ENCODE measurements around the gene EPDR1.
A peak's percentile ranks its signal among the peaks of the same experiment; 100 is the strongest.

The EPDR1 gene

GRCh38 chr7:37928878-37929277 is 8.4 kb downstream of the EPDR1 start:
- H3K27ac ChIP-seq (ENCODE audit: low read depth in 2 of 2, low read length in 2 of 2) = no peak overlapping the region
- no peaks in the 10 kb centered on the region for H3K9me3 ChIP-seq (ENCODE audit: control insufficient read depth in 2 of 2, low read length in 2 of 2)
- no peaks in the 10 kb centered on the region for H3K27me3 ChIP-seq (ENCODE audit: control insufficient read depth in 2 of 2, insufficient read depth in 2 of 2, low read length in 2 of 2)
- no peaks in the 10 kb centered on the region for H3K4me1 ChIP-seq (ENCODE audit: control insufficient read depth in 2 of 2, insufficient read depth in 2 of 2, low read length in 2 of 2)
- no peak overlapping the region for H3K4me3 ChIP-seq (ENCODE audit: low read length in 2 of 2)
- no peaks in the 10 kb centered on the region for H3K36me3 ChIP-seq (ENCODE audit: control insufficient read depth in 2 of 2, insufficient read depth in 2 of 2, low read length in 2 of 2)
- H3K9ac ChIP-seq (ENCODE audit: low read depth in 1 of 2, low read length in 2 of 2) = no peak overlapping the region

DNA sequence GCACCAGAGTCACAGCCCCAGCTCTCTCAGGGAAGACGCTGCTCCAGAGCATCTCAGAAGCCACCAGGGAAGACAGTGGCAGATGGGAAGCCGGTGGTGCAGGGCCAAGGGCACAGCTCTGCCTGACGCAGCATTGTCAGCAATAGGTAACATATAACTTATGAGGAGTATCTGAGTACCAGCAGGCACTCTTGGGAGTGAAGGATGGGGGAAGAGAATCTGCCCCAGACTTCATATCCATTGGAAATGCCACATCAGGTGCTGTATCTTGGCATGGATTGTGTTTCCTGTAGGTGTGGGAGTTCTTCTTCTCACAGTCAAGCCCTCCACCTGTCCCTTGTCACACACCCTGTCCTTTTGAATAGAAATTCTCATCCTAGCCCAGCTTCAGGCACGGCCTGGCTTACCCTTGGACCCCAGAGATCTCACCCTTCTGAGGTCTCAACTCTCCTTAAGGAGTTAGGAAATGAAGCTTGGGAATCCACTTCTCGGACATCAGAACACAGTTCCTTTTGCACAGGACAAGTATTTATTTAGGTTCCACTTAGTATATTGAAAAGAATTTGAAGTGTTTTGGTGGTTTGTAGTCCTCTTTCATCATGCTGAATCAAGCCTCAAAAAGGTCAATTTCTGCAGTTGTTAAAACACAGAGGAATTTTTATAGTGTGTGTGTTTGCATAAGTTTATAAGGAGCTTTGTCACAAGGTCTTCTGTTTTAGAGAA is 9.9 kb downstream of the EPDR1 start:
- H3K27ac ChIP-seq (ENCODE audit: low read depth in 2 of 2, low read length in 2 of 2) = no peak overlapping the region

DNA sequence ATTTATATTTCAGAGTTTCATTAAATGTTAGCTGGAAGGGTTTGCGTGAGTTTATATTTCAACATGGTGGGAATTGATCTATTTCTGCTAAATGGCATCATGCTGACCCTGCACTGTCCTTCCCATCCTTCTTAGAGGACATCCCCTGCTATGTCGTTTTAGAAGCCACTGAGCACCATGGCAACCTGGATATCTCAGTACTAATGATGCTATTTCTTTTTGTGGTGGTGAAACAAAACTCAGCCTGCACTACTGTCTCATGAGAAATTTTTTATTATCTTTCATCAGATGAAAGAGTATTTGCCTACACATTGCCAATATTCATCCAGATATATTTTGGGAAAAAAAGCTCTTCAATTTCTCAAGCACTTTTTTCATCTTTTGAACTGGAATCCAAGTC is 12.1 kb downstream of the EPDR1 start:
- no peaks in the 10 kb centered on the region for H3K4me1 ChIP-seq (ENCODE audit: control insufficient read depth in 2 of 2, insufficient read depth in 2 of 2, low read length in 2 of 2)
- H3K4me3 ChIP-seq (ENCODE audit: low read length in 2 of 2) = no peak overlapping the region
- no peak overlapping the region for H3K27ac ChIP-seq (ENCODE audit: low read depth in 2 of 2, low read length in 2 of 2)
- no peaks in the 10 kb centered on the region for H3K27me3 ChIP-seq (ENCODE audit: control insufficient read depth in 2 of 2, insufficient read depth in 2 of 2, low read length in 2 of 2)
- peaks cover 0 to 3% of the 10 kb centered on the region in 2 donors for H3K9me3 ChIP-seq (ENCODE audit: control insufficient read depth in 2 of 2, low read length in 2 of 2)
- no peaks in the 10 kb centered on the region for H3K36me3 ChIP-seq (ENCODE audit: control insufficient read depth in 2 of 2, insufficient read depth in 2 of 2, low read length in 2 of 2)
- H3K9ac ChIP-seq (ENCODE audit: low read depth in 1 of 2, low read length in 2 of 2) = no peak overlapping the region

More for the DNA sequence above, 9.9 kb downstream of the EPDR1 start:
- H3K4me1 ChIP-seq (ENCODE audit: control insufficient read depth in 2 of 2, insufficient read depth in 2 of 2, low read length in 2 of 2) = no peaks in the 10 kb centered on the region
- H3K9me3 ChIP-seq (ENCODE audit: control insufficient read depth in 2 of 2, low read length in 2 of 2) = no peaks in the 10 kb centered on the region
- H3K36me3 ChIP-seq (ENCODE audit: control insufficient read depth in 2 of 2, insufficient read depth in 2 of 2, low read length in 2 of 2) = no peaks in the 10 kb centered on the region
- H3K27me3 ChIP-seq (ENCODE audit: control insufficient read depth in 2 of 2, insufficient read depth in 2 of 2, low read length in 2 of 2) = no peaks in the 10 kb centered on the region
- H3K4me3 ChIP-seq (ENCODE audit: low read length in 2 of 2) = no peak overlapping the region
- H3K9ac ChIP-seq (ENCODE audit: low read depth in 1 of 2, low read length in 2 of 2) = no peak overlapping the region

DNA sequence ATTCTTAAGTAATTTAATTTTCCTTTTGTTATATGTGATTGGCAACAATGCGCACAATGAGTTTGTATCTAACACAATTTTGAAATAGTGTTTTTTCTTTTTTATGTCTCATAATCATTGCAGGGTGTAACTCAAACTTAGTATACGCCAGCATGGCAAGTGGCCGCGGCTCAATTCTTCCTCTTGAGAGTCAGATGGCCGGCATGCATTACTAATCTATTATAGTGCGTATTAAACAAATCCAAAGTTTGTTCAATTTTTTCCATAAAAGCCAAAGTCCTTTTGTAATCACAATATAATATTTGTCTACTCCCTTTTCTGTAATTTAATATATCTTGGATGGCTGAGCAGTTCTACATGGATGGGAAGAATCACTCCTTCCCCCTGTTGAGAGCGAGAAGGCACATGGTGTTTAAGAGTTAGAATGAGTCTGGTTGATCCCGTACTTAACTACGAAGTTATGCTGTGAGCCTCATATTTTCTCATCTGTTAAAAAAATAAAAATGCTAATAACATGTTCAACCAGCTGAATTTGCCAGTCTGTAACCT is 12.7 kb downstream of the EPDR1 start:
- H3K9ac ChIP-seq (ENCODE audit: low read depth in 1 of 2, low read length in 2 of 2) = no peak overlapping the region
- no peak overlapping the region for H3K4me3 ChIP-seq (ENCODE audit: low read length in 2 of 2)
- H3K9me3 ChIP-seq (ENCODE audit: control insufficient read depth in 2 of 2, low read length in 2 of 2) = peaks cover 0 to 3% of the 10 kb centered on the region in 2 donors
- no peak overlapping the region for H3K27ac ChIP-seq (ENCODE audit: low read depth in 2 of 2, low read length in 2 of 2)
- H3K27me3 ChIP-seq (ENCODE audit: control insufficient read depth in 2 of 2, insufficient read depth in 2 of 2, low read length in 2 of 2) = no peaks in the 10 kb centered on the region
- H3K36me3 ChIP-seq (ENCODE audit: control insufficient read depth in 2 of 2, insufficient read depth in 2 of 2, low read length in 2 of 2) = no peaks in the 10 kb centered on the region
- no peaks in the 10 kb centered on the region for H3K4me1 ChIP-seq (ENCODE audit: control insufficient read depth in 2 of 2, insufficient read depth in 2 of 2, low read length in 2 of 2)

DNA sequence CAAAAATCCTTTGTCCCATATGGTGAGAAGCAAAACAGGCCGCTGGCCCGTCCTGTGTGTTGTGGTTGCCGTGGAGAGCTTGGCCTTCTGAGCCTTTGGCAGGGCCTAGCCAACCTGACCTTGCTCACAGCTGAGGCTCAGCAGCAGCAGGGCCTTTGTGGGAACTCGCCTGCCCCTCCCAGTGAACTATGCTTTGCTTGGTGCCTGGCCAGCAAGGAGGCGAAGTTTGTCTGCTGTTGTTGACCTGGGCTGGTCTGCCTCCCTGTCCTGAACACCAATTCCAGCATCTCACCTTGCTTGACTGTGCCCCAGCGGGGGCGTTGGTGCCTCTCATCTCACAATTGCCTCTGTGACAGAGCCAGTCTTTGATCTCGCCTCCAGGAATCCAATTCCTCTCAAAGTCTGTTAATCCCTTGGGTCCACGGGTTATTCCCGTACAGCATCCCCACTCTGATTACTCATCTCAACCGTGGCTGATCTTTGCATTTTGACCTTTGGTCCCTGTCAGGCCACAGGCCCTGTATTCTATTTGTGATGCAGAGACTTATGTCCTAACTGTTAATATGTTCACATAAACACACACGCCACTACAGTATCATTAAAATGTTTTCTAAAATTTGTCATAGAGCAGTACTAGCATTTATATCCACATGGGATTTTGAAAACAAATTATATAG is 22.6 kb downstream of the EPDR1 start:
- Histone ChIP-seq H3K4me1 (ENCODE audit: control insufficient read depth in 2 of 2, insufficient read depth in 2 of 2, low read length in 2 of 2) (peaks cover 4 to 8% of the 10 kb centered on the region in 2 donors), H3K36me3 (ENCODE audit: control insufficient read depth in 2 of 2, insufficient read depth in 2 of 2, low read length in 2 of 2) (no peaks in the 10 kb centered on the region), H3K9me3 (ENCODE audit: control insufficient read depth in 2 of 2, low read length in 2 of 2) (peaks cover 0 to 2% of the 10 kb centered on the region in 2 donors), H3K4me3 (ENCODE audit: low read length in 2 of 2) (no peak overlapping the region), H3K27ac (ENCODE audit: low read depth in 2 of 2, low read length in 2 of 2) (peak overlapping the region in 1 of 2 donors; percentile 43), H3K9ac (ENCODE audit: low read depth in 1 of 2, low read length in 2 of 2) (no peak overlapping the region), H3K27me3 (ENCODE audit: control insufficient read depth in 2 of 2, insufficient read depth in 2 of 2, low read length in 2 of 2) (no peaks in the 10 kb centered on the region)

DNA sequence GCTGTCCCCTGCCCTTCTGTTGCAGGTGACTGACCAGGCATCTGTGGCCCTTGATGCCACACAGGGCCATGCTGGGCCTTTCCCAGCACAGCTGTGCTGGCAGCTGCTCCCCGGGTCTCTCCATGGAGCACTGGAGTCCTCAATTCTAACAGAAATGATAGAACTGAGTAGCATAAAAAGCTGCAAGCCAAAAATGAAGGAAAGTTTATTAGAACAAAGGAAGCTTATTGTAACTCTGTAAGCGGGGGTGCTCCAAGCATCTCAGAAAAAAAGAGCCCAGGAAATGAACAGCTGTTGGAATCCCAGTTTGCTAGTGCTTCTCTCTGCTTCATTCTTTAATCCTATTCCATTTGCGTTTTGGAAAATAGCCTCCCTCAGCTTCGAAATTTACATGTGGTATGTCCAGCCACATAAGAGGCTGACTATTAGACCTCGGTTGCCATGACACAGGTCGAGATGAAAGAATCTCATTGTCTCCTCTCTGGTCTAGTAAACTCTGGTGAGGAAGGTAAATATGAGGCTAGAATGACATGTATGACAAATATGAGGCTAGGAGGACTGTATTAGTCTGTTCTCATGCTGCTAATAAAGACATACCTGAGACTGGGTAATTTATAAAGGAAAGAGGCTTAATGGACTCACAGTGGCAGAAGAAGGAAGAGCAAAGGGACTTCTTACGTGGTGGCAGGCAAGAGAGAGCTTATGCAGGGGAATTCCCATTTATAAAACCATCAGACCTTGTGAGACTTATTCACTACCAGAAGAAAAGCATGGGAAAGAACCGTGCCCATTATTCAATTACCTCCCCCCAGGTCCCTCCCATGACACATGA is 23.7 kb downstream of the EPDR1 start:
- H3K4me1 ChIP-seq (ENCODE audit: control insufficient read depth in 2 of 2, insufficient read depth in 2 of 2, low read length in 2 of 2) = peaks cover 4 to 8% of the 10 kb centered on the region in 2 donors
- no peaks in the 10 kb centered on the region for H3K27me3 ChIP-seq (ENCODE audit: control insufficient read depth in 2 of 2, insufficient read depth in 2 of 2, low read length in 2 of 2)
- no peak overlapping the region for H3K27ac ChIP-seq (ENCODE audit: low read depth in 2 of 2, low read length in 2 of 2)
- H3K4me3 ChIP-seq (ENCODE audit: low read length in 2 of 2) = no peak overlapping the region
- H3K9me3 ChIP-seq (ENCODE audit: control insufficient read depth in 2 of 2, low read length in 2 of 2) = no peaks in the 10 kb centered on the region
- H3K36me3 ChIP-seq (ENCODE audit: control insufficient read depth in 2 of 2, insufficient read depth in 2 of 2, low read length in 2 of 2) = no peaks in the 10 kb centered on the region
- H3K9ac ChIP-seq (ENCODE audit: low read depth in 1 of 2, low read length in 2 of 2) = no peak overlapping the region

GRCh38 chr7:37944737-37945054 is 24.3 kb downstream of the EPDR1 start:
- no peak overlapping the region for H3K9ac ChIP-seq (ENCODE audit: low read depth in 1 of 2, low read length in 2 of 2)
- no peak overlapping the region for H3K27ac ChIP-seq (ENCODE audit: low read depth in 2 of 2, low read length in 2 of 2)
- H3K4me1 ChIP-seq (ENCODE audit: control insufficient read depth in 2 of 2, insufficient read depth in 2 of 2, low read length in 2 of 2) = peaks cover 4 to 8% of the 10 kb centered on the region in 2 donors
- no peaks in the 10 kb centered on the region for H3K9me3 ChIP-seq (ENCODE audit: control insufficient read depth in 2 of 2, low read length in 2 of 2)
- no peak overlapping the region for H3K4me3 ChIP-seq (ENCODE audit: low read length in 2 of 2)
- H3K36me3 ChIP-seq (ENCODE audit: control insufficient read depth in 2 of 2, insufficient read depth in 2 of 2, low read length in 2 of 2) = no peaks in the 10 kb centered on the region
- H3K27me3 ChIP-seq (ENCODE audit: control insufficient read depth in 2 of 2, insufficient read depth in 2 of 2, low read length in 2 of 2) = no peaks in the 10 kb centered on the region

DNA sequence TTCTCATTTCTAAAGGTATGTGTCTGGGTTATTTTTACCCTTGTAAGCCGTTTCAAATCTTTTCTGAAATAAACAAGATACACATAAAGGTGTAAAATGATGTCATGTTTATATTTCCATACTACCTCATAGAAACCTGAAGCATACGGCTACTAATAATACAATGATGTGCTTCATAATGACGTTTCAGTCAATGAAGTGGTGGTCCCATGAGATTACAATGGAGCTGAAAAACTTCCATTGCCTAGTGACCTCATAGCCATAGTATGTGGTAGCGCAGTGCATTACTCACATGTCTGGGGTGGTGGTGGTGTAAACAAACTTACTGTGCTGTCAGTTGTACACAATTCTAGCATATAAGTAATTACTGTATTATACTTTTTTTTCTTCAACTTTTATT is 24.9 kb downstream of the EPDR1 start:
- no peaks in the 10 kb centered on the region for H3K27me3 ChIP-seq (ENCODE audit: control insufficient read depth in 2 of 2, insufficient read depth in 2 of 2, low read length in 2 of 2)
- H3K9ac ChIP-seq (ENCODE audit: low read depth in 1 of 2, low read length in 2 of 2) = no peak overlapping the region
- H3K4me1 ChIP-seq (ENCODE audit: control insufficient read depth in 2 of 2, insufficient read depth in 2 of 2, low read length in 2 of 2) = peaks cover 4 to 8% of the 10 kb centered on the region in 2 donors
- no peak overlapping the region for H3K27ac ChIP-seq (ENCODE audit: low read depth in 2 of 2, low read length in 2 of 2)
- H3K36me3 ChIP-seq (ENCODE audit: control insufficient read depth in 2 of 2, insufficient read depth in 2 of 2, low read length in 2 of 2) = no peaks in the 10 kb centered on the region
- H3K9me3 ChIP-seq (ENCODE audit: control insufficient read depth in 2 of 2, low read length in 2 of 2) = no peaks in the 10 kb centered on the region
- no peak overlapping the region for H3K4me3 ChIP-seq (ENCODE audit: low read length in 2 of 2)

GRCh38 chr7:37947138-37947940 is 26.9 kb downstream of the EPDR1 start:
- Histone ChIP-seq H3K27ac (ENCODE audit: low read depth in 2 of 2, low read length in 2 of 2) (no peak overlapping the region), H3K9me3 (ENCODE audit: control insufficient read depth in 2 of 2, low read length in 2 of 2) (no peaks in the 10 kb centered on the region), H3K4me1 (ENCODE audit: control insufficient read depth in 2 of 2, insufficient read depth in 2 of 2, low read length in 2 of 2) (peaks cover 4 to 8% of the 10 kb centered on the region in 2 donors), H3K9ac (ENCODE audit: low read depth in 1 of 2, low read length in 2 of 2) (no peak overlapping the region), H3K27me3 (ENCODE audit: control insufficient read depth in 2 of 2, insufficient read depth in 2 of 2, low read length in 2 of 2) (no peaks in the 10 kb centered on the region), H3K4me3 (ENCODE audit: low read length in 2 of 2) (no peak overlapping the region), H3K36me3 (ENCODE audit: control insufficient read depth in 2 of 2, insufficient read depth in 2 of 2, low read length in 2 of 2) (no peaks in the 10 kb centered on the region)

Measured in mucosa of rectum (tissue), 2 donors.